Vagina (tissue), 2 donors: ENCODE data around the gene UST.

ENCODE experiments used
- CTCF ChIP-seq, 3 experiments: fragments of 450-650 bp in 2 of 3; fragments of 200-600 bp in 1 of 3; sonication (generic) in 1 of 3; IDR thresholded peaks; one replicate each; pipeline ENCODE4 v1.5.1; 2017 to 2019; ENCODE audit warnings: antibody characterized with exemption in 3 of 3, mild to moderate bottlenecking in 2 of 3, moderate library complexity in 2 of 3
- POLR2AphosphoS5 ChIP-seq, 2 donors: sonication (generic); formaldehyde crosslinking; IDR thresholded peaks; one replicate each; pipeline ENCODE4 v1.9.0; 2017; ENCODE audit warnings: antibody characterized with exemption in 2 of 2, mild to moderate bottlenecking in 2 of 2, low read depth in 1 of 2; ENCODE audit not compliant: insufficient read depth in 1 of 2

- no peak for TF ChIP-seq CTCF (IDR thresholded peaks at IDR 0.05)
- TF ChIP-seq POLR2AphosphoS5 (IDR thresholded peaks at IDR 0.05; ENCODE audit: insufficient read depth in 1 of 2, low read depth in 1 of 2): no peak
These were observed 308.5 kb downstream of the UST start for GRCh38 chr6:149055195-149055899.
